Stimulated activated CD8-positive, alpha-beta memory T cell treated with anti-CD3 and anti-CD28 coated beads, Interleukin-4, amount 100 ng/mL, for 48 hours (primary cell): ENCODE data around the gene PNPLA8.
A peak's percentile ranks its signal among the peaks of the same experiment; 100 is the strongest.

Source experiments
- DNase-seq: peaks from one replicate; pipeline ENCODE4 v3.0.0-alpha.2; 2020

The PNPLA8 gene

DNA sequence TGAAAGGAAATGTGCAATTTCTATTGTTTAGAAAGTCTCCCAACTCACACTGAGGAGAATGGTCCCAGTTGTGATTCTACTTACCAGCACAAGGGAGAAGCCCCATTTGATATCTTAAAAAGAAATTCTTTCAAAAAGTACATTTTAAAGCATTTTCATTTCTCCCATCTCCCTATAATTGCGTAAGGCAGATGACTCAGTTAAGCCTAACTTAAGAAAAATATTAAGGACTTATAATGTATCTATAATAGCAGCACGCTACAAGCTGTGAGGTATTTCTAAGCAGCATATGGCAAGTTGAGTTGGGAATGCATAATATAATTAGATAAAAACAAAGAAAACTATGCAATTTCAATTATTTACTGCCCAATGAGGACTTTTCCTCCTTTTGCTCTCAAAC lies 61.2 kb downstream of the PNPLA8 start:
- no peak for DNase-seq

DNA sequence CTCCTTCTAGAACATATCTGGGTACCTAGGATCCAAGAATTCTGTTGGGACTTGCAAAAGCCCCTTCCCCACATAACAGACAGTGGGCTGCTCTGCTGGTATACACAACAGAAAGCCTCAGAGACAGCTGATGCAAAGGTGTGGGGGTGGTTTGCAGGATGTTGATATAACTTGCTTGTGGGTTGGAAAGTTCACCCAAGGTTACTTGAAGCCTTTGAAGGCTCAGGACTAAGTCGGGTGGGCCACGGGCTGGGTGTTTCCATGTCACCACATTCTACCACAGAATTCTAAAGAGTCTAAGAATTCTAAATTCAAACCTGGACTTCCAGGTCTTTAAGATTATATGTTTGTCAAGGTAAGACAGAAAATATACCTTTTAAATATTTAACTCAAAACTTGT lies 62.3 kb downstream of the PNPLA8 start:
- no peak for DNase-seq

GRCh38 chr7:108461840-108462239 lies 64.1 kb downstream of the PNPLA8 start:
- DNase-seq = no peak

- no peak for DNase-seq
Observed at GRCh38 chr7:108460964-108461363, 65.0 kb downstream of the PNPLA8 start.

- no peak for DNase-seq
Observed at GRCh38 chr7:108459922-108460551, 65.9 kb downstream of the PNPLA8 start.

GRCh38 chr7:108457871-108458270 lies 68.1 kb downstream of the PNPLA8 start:
- no peak for DNase-seq

DNA sequence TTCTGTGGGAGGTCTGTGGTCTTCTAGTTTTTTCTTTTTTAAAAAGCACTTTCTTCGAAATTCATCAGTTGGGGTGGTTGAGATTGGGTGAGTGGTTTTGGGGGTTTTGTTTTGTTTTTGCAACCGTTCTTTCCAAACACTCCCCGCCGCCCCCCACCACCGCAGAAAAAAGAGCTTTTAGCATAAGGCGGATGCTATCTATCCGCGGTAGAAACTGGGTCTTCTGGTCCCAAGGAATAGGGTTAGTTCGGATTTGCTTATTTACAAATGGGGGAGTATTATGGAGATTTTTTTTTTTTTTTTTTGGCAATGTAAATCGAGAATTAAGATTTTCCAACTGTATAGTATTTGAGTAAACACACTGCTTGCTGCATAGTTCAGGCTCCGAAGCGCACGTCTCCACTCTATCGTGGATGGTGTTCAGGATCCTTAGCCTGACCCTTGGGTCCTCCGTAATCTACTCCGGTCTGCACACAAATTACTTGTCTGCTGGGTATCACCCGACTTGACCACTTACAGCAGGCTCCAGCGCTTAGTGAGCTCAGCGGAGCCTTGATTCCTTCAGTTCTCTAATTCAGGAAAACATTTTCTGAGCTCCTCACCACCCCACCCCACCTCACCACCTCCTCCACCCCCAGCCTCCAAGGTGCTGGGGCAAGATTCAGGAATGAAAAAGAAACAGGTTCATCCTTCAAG lies 68.9 kb downstream of the PNPLA8 start:
- peak; percentile 34 for DNase-seq

DNA sequence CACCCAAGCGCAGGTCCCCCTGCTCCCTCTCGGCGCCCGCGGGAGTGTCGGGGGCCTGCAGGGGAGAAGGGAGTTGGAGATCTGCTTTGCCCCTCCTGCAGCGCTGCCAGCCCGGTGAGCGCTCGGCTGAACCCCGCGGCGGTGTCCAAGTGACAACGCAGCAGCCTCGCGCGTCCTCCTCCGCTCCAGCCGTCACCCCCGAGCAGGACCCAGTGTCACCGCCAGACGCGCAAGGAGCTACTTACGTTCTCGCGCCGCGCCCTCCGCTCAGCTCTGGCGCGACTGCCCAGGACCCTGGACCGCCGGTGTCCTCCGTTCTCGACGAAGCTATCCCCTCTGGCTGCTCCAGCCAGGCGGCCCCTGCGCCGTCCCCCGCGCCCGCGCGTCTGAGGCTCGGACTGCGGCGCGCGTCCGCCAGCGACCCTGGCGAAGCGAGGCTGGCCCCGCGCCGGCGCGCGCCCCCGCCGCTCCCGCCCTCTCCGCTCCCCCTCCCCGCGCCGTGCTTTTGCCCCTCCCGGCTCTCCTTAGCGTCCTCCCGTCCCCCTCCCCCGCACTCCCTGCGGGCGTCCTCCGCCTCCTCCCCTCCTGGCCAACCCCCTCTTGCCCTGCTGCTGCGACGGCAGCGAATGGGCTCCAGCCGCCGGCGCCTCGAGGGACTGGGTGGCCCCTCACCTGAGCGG lies 69.8 kb downstream of the PNPLA8 start, which contains the start of gene NRCAM:
TSS of gene NRCAM (minus strand) at position 439 of the 680 bp plus-strand sequence. CDS start 216,372 bp downstream, outside the sequence.
- DNase-seq = peak; percentile 61

GRCh38 chr7:108455551-108455997 lies 70.4 kb downstream of the PNPLA8 start:
- peak; percentile 34 for DNase-seq

- peak; percentile 50 for DNase-seq
Observed at GRCh38 chr7:108454674-108455550, 71.0 kb downstream of the PNPLA8 start.

- DNase-seq = no peak
Observed at GRCh38 chr7:108454317-108454673, 71.6 kb downstream of the PNPLA8 start.

DNA sequence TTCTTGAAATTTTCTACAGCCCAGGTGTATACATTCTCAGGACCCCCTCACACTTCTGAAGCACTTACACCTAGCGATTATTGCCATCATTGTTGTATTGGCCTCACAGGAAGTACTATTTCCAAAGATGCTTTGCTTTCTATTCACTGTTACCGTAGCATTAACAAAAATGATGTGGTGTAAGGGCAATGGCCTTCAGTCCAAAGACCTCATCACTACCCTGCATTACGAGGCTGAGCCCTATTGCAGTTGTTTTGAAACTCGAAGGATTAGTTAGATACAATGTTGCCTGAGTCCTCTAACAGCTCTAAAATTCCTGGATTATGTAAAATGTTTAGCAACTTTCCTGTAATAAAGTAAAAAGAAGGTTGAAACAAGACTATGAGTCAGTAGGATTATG lies 72.6 kb downstream of the PNPLA8 start:
- DNase-seq = no peak

- no peak for DNase-seq
Observed at GRCh38 chr7:108452707-108453106, 73.2 kb downstream of the PNPLA8 start.

DNA sequence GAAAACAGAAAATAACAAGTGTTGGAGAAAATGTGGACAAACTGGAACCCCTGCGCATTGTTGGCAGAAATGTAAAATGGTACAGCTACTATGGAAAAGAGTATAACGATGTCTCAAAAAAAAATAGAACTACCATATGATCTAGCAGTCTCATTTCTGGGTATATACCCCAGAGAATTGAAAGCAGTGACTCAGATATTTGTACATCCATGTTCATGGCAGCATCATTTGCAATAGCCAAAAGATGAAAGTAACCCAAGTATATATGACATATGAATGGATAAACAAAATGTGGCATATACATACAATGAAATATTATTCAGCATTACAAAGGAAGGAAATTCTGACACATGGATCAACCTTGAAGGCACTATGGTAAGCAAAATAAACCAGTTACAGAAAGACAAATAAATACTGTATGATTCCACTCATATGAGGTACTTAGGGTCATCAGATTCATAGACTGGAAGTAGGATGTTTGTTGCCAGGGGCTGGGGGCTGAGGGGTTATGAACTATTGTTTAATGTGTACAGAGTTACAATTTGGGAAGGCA lies 74.6 kb downstream of the PNPLA8 start:
- DNase-seq = no peak

DNA sequence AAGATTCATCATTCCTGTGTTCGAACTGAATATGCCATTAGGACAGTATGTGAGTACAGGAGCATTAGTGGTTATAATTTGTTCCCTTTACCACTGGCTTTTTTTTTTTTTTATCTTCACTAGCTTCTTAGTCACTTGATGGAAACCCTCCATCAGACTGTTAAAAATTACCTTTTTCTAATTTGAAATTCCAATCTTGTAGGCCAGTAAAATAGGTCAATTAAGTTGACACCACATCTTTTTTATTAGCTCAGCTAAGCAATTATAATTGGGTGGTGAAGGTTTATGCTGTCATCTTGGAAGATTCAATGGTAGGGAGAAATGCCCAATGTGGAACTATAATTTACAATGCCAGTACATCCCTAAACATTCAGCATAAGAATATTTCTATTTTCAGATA lies 75.8 kb downstream of the PNPLA8 start:
- no peak for DNase-seq

DNA sequence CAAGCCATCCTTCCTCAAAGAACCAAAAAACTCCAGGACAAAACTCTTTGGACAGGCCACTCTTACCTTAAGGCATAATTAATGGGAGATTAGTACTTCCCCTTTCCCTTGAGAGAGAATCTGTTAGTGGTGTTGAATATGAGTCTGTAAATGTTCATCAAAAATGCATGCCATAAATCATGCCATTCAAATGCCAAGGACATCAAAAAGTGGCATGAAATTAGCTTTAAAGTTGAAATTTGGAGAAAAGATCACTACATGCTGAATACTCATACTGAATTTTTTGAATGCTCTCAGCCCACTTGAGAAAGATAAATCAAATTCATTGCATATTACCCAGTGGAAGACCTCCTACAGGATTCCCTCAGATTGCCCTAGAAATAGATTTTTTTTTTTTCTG lies 76.4 kb downstream of the PNPLA8 start:
- DNase-seq = no peak

- DNase-seq = no peak
Observed at GRCh38 chr7:108448584-108449505, 77.1 kb downstream of the PNPLA8 start.

DNA sequence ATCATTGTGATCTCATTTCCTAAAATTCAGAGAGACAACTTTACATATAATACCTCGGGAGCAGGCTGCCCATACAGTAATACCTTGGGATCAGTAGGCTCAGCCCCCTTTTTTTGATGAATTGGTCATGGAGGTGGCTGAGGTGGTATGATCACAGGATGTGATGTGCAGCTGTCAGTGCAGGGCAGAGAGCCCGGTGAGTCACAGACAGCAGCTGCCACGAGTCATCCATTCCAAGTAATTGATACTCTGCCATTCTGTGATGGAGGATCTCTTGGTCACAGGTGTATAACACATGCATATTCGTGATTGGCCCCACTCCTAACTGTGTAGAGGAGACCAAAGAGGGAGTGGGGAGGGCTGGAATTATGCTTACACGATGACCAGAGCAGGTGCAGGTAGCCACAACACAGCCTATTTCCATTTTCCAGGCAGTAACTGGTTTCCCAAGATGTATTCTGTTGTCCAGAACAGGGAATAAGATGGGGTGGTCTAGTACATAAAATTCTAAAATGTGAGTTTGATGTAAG lies 83.8 kb downstream of the PNPLA8 start:
- DNase-seq = peak; percentile 52

DNA sequence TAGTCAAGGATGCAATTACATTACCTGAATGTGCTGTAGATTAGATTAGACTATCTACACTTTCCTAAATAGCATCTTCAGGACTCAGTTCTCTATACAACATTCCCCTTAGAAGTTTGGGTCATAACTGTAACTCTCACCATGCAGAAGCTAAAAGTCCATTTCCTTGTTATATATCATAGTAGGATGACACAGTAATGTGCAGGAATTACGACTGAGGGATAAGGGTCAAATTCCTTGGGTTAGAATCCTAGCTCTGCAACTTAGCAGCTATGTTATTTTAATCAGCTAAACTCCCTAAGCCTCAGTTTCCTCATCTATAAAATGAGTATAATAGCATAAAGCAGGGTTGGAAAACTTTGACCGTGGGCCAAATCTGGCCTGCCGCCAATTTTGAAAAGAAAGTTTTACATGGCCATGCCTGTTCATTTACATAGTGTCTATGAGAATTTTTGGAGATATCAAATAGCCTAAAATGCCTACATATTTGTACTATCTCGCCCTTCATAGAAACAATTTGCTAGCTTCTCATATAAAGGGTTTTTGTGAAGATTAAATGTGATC lies 84.5 kb downstream of the PNPLA8 start:
- DNase-seq = no peak

- DNase-seq = no peak
Observed at GRCh38 chr7:108440613-108441012, 85.3 kb downstream of the PNPLA8 start.

DNA sequence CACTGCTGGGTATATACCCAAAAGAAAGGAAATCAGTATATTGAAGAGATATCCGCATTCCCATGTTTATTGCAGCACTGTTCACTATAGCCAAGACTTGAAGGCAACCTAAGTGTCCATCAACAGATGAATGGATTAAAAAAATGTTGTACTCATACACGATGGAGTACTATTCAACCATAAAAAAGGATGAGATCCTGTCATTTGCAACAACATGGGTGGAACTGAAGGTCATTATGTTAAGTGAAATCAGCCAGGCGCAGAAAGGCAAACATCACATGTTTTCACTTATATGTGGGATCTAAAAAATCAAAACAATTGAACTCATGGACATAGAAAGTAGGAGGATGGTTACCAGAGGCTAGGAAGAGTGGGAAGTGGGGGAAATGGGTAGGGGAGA lies 89.0 kb downstream of the PNPLA8 start:
- no peak for DNase-seq
